Fibroblast of lung (primary cell): ENCODE measurements around the gene ULBP1. TPM values are rescaled to one million over a fixed set of nuclear protein-coding genes. Genes with fewer than 3 reads are reported as not detected.
"Not testable (repeated sequence)": the region's sequence is repeated elsewhere in the genome, so short reads cannot be mapped to it uniquely, and the experiment has no call there.

Experiments used
- DNase-seq, 2 donors: peaks; one replicate each; pipeline versions ENCODE4 v3.0.0 to v3.0.0-alpha.2; 2010; ENCODE audit warnings: low read depth in 2 of 2
- H2AFZ ChIP-seq: 2 replicates; pipeline ENCODE4 v1.5.1; 2012; ENCODE audit warnings: low read length, control low read depth, inconsistent platforms
- H3K27ac ChIP-seq: 2 replicates; pipeline ENCODE4 v1.5.1; 2011; ENCODE audit warnings: low read length, control low read depth; ENCODE audit not compliant: insufficient read depth
- H3K27me3 ChIP-seq: 2 replicates; pipeline ENCODE4 v1.5.1; 2011; ENCODE audit warnings: mild to moderate bottlenecking, low read length; ENCODE audit not compliant: control insufficient read depth, insufficient read depth
- H3K36me3 ChIP-seq: 2 replicates; pipeline ENCODE4 v1.5.1; 2011; ENCODE audit warnings: low read length; ENCODE audit not compliant: control insufficient read depth, insufficient read depth
- H3K4me1 ChIP-seq: 2 replicates; pipeline ENCODE4 v1.5.1; 2011; ENCODE audit warnings: low read length; ENCODE audit not compliant: control insufficient read depth, insufficient read depth; ENCODE audit errors: extremely low read depth
- H3K4me2 ChIP-seq: 2 replicates; pipeline ENCODE4 v1.5.1; 2011; ENCODE audit warnings: low read length, control low read depth; ENCODE audit not compliant: insufficient read depth; ENCODE audit errors: extremely low read depth
- H3K4me3 ChIP-seq, 4 experiments: fragments of 200-600 bp in 1 of 4; sonication (generic) in 1 of 4; replicated peaks in 1 of 4; 2 replicates each; pipeline ENCODE4 v1.5.1; 2011 to 2016; ENCODE audit warnings: low read length in 4 of 4, low read depth in 3 of 4, mild to moderate bottlenecking in 3 of 4, control low read depth in 2 of 4, inconsistent platforms in 1 of 4, mixed read lengths in 1 of 4; ENCODE audit not compliant: insufficient read depth in 1 of 4; ENCODE audit errors: control extremely low read depth in 1 of 4
- H3K79me2 ChIP-seq: 2 replicates; pipeline ENCODE4 v1.5.1; 2012; ENCODE audit warnings: mild to moderate bottlenecking, low read length, inconsistent platforms; ENCODE audit not compliant: control insufficient read depth, insufficient read depth
- H3K9ac ChIP-seq: 2 replicates; pipeline ENCODE4 v1.5.1; 2011; ENCODE audit warnings: mild to moderate bottlenecking, low read length, control low read depth; ENCODE audit not compliant: insufficient read depth
- H3K9me3 ChIP-seq: 2 replicates; pipeline ENCODE4 v1.5.1; 2012; ENCODE audit warnings: low read depth, low read length; ENCODE audit not compliant: control insufficient read depth, insufficient read depth
- H4K20me1 ChIP-seq: 2 replicates; pipeline ENCODE4 v1.5.1; 2011; ENCODE audit warnings: low read length; ENCODE audit not compliant: control insufficient read depth, insufficient read depth; ENCODE audit errors: extremely low read depth
- EZH2 ChIP-seq: IDR thresholded peaks from 2 replicates; pipeline ENCODE4 v1.5.1; 2012; ENCODE audit warnings: low read length, control low read depth, mild to moderate bottlenecking; ENCODE audit errors: missing control alignments
- polyA plus RNA-seq, 2 donors: library from polyadenylated mRNA; depleted of rRNA in 1 of 2; stranded (reverse) in 1 of 2; unstranded in 1 of 2; fragments of >200 nt; gene quantifications; 2 replicates each; pipeline ENCODE4 v1.2.1, GENCODE V29; 2011 to 2012; ENCODE audit warnings: missing spikeins in 1 of 2
- total RNA-seq: library from RNA; depleted of rRNA; stranded (reverse); fragments of >200 nt; gene quantifications from 2 replicates; pipeline ENCODE4 v1.2.1, GENCODE V29; 2014
- TF ChIP-seq, protein P1 (sequence below), 2 donors: IDR thresholded peaks in 1 of 2; conservative IDR thresholded peaks in 1 of 2; 1 replicate in 1 of 2; 2 replicates in 1 of 2; pipeline ENCODE4 v1.5.1; 2011 to 2012; ENCODE audit warnings: low read length in 2 of 2, control low read depth in 1 of 2, inconsistent platforms in 1 of 2, low read depth in 1 of 2, mild to moderate bottlenecking in 1 of 2

Gene ULBP1
- total and polyA plus RNA-seq, 2 donors (not counting 1 experiment from before 2014, with no cell fraction given) = 0.83 to 1.1 TPM

DNA sequence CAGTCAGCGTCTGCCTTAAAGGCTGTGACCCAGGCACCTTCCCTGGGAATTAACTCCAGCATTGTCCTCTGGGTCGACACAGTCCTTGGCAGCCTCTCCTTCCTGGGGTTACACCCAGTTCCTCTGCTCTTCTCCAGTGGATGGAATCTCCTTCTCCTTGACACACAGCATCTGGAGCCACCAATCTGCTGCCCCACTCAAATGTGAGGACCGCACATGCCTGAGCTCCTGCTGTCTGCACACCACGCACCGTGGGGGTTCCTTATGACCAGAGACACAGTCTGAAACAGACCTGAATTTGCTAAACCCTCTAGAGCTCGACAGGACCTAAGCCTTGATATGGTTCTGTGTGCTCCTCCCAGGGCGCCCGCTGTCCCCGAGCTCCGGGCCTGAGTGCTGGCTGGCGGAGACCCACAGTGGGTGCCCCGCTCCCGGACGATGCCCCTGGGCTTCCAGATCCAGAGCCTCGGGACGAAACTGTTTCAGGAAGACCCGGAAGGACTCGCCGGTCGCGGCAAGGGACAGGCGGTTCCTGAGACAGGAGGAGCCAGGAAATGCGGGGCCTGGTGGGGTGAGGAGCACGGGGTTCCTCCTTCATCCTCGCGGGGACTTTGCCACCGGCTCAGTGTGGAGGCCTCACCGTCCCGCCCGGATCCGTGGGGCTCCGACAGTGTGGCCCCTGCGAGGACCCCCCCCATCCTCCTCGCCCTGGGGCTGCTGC, 38.3 kb upstream of the ULBP1 start:
- peak in 1 of 2 donors; percentile 9 for DNase-seq
- Histone ChIP-seq H4K20me1 (no peaks in the 10 kb centered on the region), H3K36me3 (no peaks in the 10 kb centered on the region), H3K27ac (no peak overlapping the region), H3K4me1 (peaks cover 6% of the 10 kb centered on the region), H3K27me3 (peaks cover 9% of the 10 kb centered on the region), H3K4me2 (peak overlapping the region; percentile 77), H3K9ac (peak overlapping the region; percentile 58), H2AFZ (peak overlapping the region; percentile 91), H3K9me3 (no peaks in the 10 kb centered on the region), H3K79me2 (no peaks in the 10 kb centered on the region), H3K4me3 (peak overlapping the region; percentile 40 to 61 (median 46))
- no peak for TF ChIP-seq EZH2
- TF ChIP-seq, protein P1, sequence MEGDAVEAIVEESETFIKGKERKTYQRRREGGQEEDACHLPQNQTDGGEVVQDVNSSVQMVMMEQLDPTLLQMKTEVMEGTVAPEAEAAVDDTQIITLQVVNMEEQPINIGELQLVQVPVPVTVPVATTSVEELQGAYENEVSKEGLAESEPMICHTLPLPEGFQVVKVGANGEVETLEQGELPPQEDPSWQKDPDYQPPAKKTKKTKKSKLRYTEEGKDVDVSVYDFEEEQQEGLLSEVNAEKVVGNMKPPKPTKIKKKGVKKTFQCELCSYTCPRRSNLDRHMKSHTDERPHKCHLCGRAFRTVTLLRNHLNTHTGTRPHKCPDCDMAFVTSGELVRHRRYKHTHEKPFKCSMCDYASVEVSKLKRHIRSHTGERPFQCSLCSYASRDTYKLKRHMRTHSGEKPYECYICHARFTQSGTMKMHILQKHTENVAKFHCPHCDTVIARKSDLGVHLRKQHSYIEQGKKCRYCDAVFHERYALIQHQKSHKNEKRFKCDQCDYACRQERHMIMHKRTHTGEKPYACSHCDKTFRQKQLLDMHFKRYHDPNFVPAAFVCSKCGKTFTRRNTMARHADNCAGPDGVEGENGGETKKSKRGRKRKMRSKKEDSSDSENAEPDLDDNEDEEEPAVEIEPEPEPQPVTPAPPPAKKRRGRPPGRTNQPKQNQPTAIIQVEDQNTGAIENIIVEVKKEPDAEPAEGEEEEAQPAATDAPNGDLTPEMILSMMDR (conservative IDR thresholded peaks at IDR 0.05 in 1 of 2, IDR thresholded peaks at IDR 0.05 in 1 of 2; ENCODE audit: low read depth in 1 of 2, low read length in 2 of 2) = no peak

DNA sequence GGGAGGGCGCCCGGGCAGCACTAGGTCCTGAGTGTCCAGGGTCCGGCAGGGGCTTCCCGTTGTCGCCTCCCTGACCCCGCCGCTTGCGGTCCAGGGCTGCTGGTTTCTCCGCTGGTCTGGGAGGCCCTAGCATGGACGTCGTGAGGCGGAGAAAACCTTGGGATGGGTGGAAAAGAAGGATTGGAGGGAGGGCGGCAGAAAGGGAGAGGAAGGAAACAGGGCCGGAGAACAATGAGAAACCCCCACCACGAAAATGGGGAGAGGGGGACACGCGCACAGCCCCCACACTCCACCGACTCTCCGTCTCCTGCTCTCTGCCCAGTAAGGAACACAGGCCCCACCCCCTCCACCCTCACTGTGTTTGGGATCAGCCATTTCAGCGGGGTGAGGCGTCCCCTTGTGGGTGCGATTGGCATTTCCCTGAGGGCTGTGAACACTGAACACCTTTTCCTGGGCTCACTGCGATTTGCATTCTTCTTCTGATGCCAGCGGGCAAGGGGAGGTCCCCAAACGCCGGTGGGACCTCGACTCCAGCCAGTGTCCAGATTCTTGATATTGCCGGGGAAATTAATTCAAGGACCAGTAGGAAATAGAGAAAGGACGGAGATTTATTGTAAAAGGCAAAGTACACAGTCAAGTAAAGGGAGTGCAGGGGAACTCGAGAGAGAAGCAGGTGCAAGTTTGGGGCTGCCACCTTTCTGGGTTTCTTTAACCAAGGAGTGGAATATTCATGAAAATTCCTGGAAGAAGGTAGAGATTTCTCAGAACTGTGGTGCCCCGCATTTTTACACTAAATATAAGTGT, 37.6 kb upstream of the ULBP1 start:
- H3K79me2 ChIP-seq = no peaks in the 10 kb centered on the region
- peak overlapping the region; percentile 77 for H3K4me2 ChIP-seq
- DNase-seq = peak; percentile 62 to 74
- peaks cover 6% of the 10 kb centered on the region for H3K4me1 ChIP-seq
- H3K27me3 ChIP-seq = peaks cover 10% of the 10 kb centered on the region
- no peaks in the 10 kb centered on the region for H3K9me3 ChIP-seq
- peak overlapping the region; percentile 40 to 61 (median 46) for H3K4me3 ChIP-seq
- no peaks in the 10 kb centered on the region for H4K20me1 ChIP-seq
- peak overlapping the region; percentile 58 for H3K9ac ChIP-seq
- peak overlapping the region; percentile 91 for H2AFZ ChIP-seq
- no peak for TF ChIP-seq EZH2
- TF ChIP-seq, protein P1 (conservative IDR thresholded peaks at IDR 0.05 in 1 of 2, IDR thresholded peaks at IDR 0.05 in 1 of 2; ENCODE audit: low read depth in 1 of 2, low read length in 2 of 2) = peak; percentile 91 to 97
- no peaks in the 10 kb centered on the region for H3K36me3 ChIP-seq
- H3K27ac ChIP-seq = peak overlapping the region; percentile 23

DNA sequence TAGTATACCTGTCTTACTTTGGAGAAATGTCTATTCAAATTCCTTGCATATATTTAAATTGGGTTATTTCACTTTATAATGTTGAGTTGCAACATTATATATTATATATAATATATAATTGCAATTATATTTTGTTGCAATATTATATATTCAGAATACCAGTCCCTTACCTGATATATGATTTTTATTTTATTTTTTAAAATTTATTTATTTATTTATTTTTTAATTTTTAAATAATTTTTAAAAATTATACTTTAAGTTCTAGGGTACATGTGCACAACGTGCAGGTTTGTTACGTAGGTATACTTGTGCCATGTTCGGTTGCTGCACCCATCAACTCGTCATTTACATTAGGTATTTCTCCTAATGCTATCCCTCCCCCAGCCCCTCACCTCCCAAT, 36.7 kb upstream of the ULBP1 start:
- H3K4me2 ChIP-seq, H3K4me3 ChIP-seq, H3K79me2 ChIP-seq, H3K9ac ChIP-seq, H4K20me1 ChIP-seq, H3K36me3 ChIP-seq, H2AFZ ChIP-seq, H3K27ac ChIP-seq, DNase-seq, H3K4me1 ChIP-seq, H3K9me3 ChIP-seq: not testable (repeated sequence)
- H3K27me3 ChIP-seq = peaks cover 12% of the 10 kb centered on the region
